HG02840 (cell line): Measurements from ENCODE around the gene CHST13.
"Not testable (repeated sequence)": the region's sequence is repeated elsewhere in the genome, so short reads cannot be mapped to it uniquely, and the experiment has no call there.

Source experiments
- ATAC-seq: cut with Tn5 transposase; IDR thresholded peaks from one replicate; pipeline ENCODE4 v1.9.1; 2021; ENCODE audit warnings: mild to moderate bottlenecking, moderate library complexity, moderate number of reproducible peaks; ENCODE audit not compliant: unreplicated experiment, low FRiP score

The CHST13 gene

GRCh38 chr3:126524429-126524988, 554 bp downstream of the CHST13 start:
- no peak for ATAC-seq

DNA sequence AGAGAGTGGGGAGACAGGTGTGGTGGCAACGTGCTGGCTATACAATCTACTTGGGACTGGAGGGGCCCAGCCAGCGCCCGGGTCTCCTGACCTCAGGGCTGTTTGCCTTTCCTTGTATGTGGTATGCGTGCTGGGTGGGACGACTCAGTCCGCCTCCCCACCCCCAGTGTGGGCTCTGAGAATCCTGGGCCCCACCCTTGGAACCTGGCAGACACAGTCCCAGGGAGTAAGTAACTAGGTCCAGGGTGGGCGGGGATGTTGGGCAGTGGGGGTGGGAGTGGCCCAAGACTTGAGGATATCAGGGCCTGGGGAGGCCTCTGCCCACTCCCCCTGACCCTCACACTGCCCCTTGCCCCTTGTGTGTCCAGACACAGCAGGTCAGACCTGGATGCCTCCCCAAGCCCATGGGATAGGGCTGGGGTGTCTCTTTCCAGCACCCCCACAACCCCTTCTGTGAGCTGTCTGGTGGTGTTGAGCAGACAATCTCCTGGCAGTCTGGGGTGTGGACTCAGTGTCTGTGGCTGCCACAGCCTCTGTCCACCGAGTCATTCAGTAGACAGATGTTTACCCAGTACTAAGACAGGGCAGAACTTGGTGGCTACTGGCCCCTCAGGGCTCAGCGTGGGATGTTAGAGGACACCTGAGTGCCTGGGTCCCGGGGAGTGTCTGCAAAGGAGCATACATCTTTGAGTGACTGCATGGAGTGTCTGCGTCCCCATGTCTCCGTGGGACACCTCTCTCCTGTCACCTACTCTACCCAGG, 1.3 kb downstream of the CHST13 start:
- no peak for ATAC-seq

DNA sequence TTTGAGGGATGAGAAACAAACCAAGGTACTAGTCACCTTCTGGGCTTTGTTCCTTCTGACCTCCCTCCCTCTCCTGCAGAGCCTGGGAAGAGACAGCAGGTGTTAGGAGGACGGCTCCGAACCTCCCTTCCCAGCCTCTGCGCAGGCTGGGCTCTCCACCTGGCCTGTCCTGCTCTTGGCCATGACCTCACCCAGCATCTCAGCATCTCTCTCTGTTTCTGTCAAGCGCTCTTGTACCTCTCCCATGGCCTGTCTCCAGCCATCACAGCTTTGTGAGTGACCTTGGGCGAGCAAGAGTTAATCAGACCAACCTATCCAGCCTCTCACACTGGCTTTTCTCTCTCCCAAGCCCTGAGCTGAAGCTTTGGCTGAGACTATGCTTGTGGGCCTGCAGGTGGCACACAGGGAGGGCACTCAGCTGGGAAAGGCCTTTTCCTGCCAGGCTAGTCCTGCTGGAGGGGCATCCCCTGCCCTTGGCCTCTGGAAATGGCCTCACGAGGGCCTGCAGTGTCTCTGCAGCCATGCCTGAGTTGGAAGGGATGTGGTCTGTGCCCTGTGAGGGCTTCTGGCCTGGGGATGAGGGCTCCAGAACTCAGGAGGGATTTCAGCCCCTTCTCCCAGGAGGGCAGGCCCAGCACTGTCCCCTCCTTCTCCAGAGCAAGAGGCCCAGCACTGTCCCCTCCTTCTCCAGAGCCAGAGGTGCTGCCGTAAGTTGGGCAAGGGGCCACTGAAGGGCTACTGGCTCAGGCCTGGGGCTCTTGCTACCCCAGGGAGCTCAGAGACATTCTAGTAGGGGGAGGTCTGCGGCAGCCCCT, 2.1 kb downstream of the CHST13 start:
- no peak for ATAC-seq

DNA sequence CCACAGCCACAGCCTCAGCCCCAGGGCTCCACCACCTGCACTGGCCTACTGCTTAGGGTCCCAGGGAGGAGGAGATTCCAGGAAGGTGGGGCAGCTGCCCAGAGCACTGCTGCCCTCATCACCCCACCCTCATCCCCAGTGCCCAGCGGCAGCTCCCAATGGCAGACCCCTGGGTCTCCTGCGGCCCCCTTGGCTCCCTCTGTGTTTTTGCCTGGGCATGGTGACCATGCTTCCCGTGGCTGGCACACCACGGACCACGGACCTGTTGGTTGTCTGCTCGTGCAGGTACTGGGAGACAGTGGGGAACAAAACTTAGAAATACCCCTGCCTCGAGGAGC, 2.7 kb downstream of the CHST13 start:
- ATAC-seq, result no peak

GRCh38 chr3:126527006-126527405, 3.1 kb downstream of the CHST13 start:
- no peak for ATAC-seq

GRCh38 chr3:126527455-126528211, 3.7 kb downstream of the CHST13 start:
- ATAC-seq, result no peak

GRCh38 chr3:126528419-126528799, 4.5 kb downstream of the CHST13 start:
- no peak for ATAC-seq

DNA sequence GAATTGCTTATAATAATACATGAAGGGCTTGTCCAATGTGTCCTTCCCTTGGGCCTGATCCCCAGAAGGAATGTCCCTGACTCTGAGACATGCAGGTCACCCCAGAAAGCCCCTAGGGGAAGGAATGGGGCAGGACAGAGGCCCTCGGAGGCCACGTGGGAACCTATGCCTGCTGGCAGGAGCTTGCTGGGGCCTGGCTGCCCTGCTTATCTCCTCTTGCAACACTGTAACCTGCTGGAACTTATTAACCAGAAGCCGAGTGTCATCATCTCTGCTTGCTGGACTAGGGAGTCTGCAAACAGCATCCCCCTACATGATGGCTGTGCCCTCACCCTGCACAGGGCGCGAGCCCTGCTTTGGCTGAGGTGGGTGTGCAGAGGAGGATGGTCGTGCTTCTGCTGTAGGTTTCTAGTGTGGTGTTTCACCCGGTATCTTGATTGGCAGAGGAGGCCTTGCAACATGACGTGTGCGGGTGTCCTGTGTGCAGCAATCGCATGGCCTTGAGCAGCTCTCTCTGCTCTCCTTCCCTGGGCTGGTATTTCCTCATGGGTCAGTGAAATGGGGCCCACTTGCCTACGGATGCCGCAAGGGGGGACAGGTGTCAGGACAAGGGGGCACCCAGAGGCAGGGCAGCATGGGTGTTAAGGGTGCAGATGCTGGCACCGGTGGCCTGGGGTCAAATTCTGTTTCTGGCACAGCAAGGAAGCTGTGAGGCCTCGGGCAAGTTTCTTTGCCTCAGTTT, 5.0 kb downstream of the CHST13 start:
- ATAC-seq, result no peak

DNA sequence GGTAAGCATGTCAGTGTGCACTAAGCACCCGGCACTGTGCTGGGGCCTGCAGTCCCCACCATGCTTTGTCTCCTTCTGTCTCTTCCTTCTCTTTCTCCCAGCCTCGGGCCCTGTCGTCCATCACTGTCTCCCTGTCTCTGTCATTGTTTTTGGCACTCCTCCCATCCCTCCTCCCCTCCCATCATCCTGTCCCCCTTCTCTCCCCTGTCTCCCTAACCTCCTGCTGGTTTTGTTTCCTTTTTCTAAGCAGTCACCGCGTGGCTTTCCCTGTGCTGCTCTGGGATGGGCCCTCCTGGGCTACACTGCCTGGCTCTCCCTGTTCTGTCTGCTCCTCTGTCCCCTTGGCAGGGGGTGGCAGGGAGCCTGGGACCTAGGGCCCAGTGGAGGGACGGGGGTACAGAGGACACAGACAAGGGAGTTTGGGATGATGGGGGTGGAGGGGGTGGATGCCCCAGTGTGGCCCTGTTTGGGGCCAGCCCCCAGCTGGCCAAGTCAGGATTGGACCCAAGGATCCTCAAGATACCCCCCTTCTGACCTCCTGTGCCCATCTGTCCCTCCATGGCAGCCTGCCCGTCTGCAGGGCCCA, 5.7 kb downstream of the CHST13 start:
- no peak for ATAC-seq

DNA sequence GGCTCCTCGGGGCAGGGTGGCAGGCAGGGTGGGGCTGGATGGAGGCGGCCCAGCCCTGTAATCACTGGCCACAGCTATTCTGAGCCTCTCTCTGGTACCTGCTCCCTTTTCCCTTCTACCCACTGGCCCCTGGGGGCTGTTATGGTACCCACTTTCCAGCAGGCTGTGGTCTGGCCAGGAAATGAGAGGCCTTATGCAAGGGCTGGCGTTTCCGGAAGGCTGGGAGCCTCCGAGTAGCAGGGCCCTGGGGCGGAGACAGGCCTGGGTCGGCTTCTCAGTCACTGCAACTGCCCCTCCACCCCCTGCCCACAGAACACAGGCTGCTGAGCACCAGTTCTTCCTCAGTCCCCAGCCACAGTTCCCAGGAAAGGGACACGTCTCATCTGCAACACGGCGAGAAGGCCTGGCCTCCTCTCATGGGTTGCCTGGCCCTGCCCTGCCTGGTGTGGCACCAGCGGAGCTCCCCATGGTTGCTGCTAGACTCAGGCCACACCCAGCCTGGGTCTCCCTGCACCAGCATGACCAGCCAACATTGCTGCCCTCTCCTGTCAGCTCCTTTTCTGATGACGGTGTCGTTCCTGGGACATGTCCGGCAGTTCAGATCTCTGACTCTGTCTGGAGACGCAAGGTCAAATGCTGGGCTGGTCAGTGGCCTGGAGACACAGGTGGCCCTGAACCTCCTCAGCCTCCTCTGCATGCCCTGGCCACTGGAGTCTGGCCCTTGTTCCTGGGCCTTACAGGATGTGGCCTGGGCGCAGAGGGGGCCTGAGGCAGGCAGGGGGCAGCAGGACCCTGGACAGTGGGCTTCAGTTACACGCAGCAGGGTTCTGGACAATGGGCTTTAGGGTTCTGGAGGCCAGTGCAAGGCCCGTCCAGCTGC, 6.5 kb downstream of the CHST13 start:
- no peak for ATAC-seq

GRCh38 chr3:126531051-126531330, 7.0 kb downstream of the CHST13 start:
- ATAC-seq, result no peak

DNA sequence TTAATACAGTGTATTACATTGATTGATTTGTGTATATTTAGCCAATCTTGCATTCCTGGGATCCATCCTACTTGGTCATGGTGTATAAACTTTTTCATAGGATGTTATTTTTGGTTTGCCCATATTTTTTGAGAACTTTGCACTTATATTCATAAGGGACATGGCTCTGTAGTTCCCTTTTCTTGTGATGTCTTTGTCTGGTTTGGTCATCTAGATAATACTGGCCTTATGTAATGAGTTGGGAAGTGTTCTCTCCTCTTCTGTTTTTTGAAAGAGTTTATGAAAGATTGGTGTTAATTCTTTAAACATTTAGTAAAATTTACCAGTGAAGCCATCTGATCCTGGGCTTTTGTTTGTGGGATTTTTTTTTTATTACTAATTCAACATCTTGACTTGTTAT, 9.6 kb downstream of the CHST13 start:
- no peak for ATAC-seq

- not testable (repeated sequence) for ATAC-seq
These were observed 10.8 kb downstream of the CHST13 start for GRCh38 chr3:126534716-126535115.

DNA sequence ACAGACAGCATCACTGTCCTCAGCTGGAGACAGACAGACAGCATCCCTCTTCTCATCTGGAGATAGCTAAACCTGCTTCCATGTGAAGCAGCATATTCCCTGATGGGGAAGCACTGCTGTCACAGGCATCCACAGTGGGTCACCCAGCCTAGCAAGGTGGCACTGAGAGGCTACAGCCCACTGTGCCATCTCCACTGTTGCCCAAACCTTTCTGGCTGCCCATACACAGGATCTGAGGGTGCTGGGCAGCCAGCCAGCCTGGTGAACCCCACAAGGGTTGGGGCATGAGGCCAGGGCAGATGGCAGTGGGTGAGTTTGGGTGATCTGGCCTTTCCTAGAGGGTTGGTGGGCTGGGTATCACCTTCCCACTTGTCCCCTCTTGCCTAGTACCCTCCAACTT, 11.7 kb downstream of the CHST13 start:
- no peak for ATAC-seq

- ATAC-seq, result no peak
These were observed 12.2 kb downstream of the CHST13 start for GRCh38 chr3:126536126-126536525.

DNA sequence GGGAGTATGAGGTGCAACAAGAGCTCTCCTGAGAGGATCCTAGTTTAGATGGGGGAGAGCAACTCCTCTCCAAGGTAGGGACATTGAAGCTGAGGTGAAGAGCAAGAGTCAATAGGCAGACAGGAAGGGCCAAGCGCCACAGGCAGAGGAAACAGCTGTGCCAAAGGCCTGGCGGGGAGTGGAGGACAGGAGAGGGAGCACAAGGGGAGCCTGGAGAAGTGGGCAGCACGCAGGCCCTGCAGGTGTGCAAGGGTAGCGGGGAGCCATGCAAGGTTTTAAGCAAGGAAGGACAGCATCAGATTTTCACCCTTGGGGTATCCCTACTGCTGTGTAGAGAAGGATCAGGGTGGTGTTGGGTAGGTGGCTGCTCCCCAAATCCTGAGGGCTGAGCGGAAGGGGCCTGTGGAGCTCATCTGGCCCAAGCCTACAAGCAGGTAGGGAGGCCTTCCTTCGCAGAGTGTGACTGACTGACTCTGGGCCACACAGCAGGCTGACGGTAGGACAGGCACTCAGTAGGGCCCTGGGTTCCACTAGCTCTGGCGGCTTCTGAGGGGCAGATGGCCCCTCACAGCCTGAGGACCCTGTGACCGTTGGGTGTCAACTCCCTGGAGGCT, 13.3 kb downstream of the CHST13 start:
- ATAC-seq, result no peak

DNA sequence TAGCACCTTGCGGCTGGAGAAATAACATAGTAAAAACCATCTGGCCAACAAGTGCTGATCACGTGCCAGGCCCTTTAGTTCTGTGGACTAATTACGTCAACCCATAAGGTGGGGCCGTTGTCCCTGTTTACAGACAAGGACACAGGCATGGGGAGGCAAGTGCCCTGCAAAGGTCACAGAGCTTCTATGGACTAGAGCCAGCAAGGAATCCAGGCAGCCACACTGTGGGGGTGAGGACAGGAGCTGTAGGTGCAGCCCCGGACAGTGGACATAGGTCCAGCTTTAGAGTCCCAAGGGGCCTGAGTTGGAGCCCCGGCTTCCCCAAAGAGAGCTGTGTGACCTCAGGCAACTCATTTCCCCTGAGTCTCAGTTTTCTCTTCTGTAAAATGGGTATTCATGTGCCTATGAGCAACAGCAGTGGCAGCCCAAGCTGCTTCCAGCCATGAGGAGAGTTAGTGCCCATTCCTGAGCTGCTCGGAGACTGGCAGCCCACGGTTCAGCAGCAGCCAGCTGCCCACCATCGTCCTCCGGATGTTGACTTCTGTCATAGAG, 13.9 kb downstream of the CHST13 start:
- ATAC-seq, result no peak

DNA sequence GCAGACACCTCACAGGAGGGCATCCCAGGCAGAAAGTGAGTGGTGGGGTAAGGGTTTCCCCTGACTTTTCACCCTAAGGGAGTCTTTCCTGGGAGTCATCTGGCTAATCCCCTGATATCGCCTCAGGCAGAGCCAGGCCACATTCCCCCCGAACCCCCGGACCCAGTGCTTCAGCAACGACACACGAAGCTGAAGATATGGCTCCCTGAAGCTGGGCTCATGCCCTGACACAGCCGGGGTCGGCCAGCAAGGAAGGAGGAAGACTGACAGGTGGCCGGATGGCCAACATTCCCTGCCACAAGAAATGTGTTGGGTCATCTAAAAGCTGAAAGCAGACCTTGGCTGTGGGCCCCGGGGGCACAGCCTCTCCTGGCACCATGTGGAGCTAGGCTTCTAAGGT, 14.4 kb downstream of the CHST13 start:
- ATAC-seq, result no peak

GRCh38 chr3:126538966-126539365, 15.0 kb downstream of the CHST13 start:
- no peak for ATAC-seq
